SK-N-SH (cell line): ENCODE results near the gene GRK3. TPM values are rescaled to one million over a fixed set of nuclear protein-coding genes. Genes with fewer than 3 reads are reported as not detected.

Source experiments
- CTCF ChIA-PET: fragments of 300-600, 350-600 bp; formaldehyde crosslinking; extraction: SDS; loops from one replicate; lab custom pipeline; 2021; lab: Yijun Ruan, JAX
- POLR2A ChIA-PET: fragments of 350-600 bp; sonication (Branson Sonifier 250); formaldehyde crosslinking; extraction: SDS; loops from one replicate; lab custom pipeline; 2020; ENCODE audit warnings: antibody characterized with exemption, inconsistent platforms; lab: Yijun Ruan, JAX
- DNase-seq: peaks from one replicate; pipeline ENCODE4 v3.0.0; 2012
- H2AFZ ChIP-seq: fragments of 200-600 bp; sonication (generic); 2 replicates; pipeline ENCODE4 v1.8.1; 2016; ENCODE audit warnings: antibody characterized with exemption, mild to moderate bottlenecking, low read depth
- H3F3A ChIP-seq: fragments of 200-600 bp; sonication (generic); replicated peaks from 2 replicates; pipeline ENCODE3; 2016; ENCODE audit warnings: antibody characterized with exemption, mild to moderate bottlenecking; ENCODE audit not compliant: insufficient read depth
- H3K27ac ChIP-seq, 2 experiments: fragments of 200-500 bp in 1 of 2; fragments of 200-600 bp in 1 of 2; sonication (Bioruptor generic) in 1 of 2; sonication (generic), shearing (Covaris generic) in 1 of 2; 2 replicates each; pipeline versions ENCODE4 v1.5.1 to v1.6.1; 2014 to 2016; ENCODE audit warnings: low read depth in 2 of 2, inconsistent platforms in 1 of 2, low read length in 1 of 2, mild to moderate bottlenecking in 1 of 2, mixed read lengths in 1 of 2
- H3K27me3 ChIP-seq: fragments of 200-600 bp; sonication (generic), shearing (Covaris generic); 2 replicates; pipeline ENCODE4 v1.6.1; 2016; ENCODE audit warnings: mixed run types; ENCODE audit not compliant: insufficient read depth
- H3K36me3 ChIP-seq, 2 experiments: fragments of 200-500 bp in 1 of 2; fragments of 200-600 bp in 1 of 2; sonication (Bioruptor generic) in 1 of 2; sonication (generic) in 1 of 2; replicated peaks in 1 of 2; 2 replicates each; pipeline versions ENCODE3 to v1.5.1; 2014 to 2016; ENCODE audit warnings: low read length in 1 of 2, mild to moderate bottlenecking in 1 of 2; ENCODE audit not compliant: insufficient read depth in 2 of 2, control insufficient read depth in 1 of 2
- H3K4me1 ChIP-seq, 2 experiments: fragments of 200-500 bp in 1 of 2; fragments of 200-600 bp in 1 of 2; sonication (Bioruptor generic) in 1 of 2; sonication (generic), shearing (Covaris generic) in 1 of 2; 2 replicates each; pipeline versions ENCODE4 v1.5.1 to v1.6.1; 2014 to 2016; ENCODE audit warnings: low read depth in 1 of 2, low read length in 1 of 2, mixed run types in 1 of 2; ENCODE audit not compliant: insufficient read depth in 2 of 2, control insufficient read depth in 1 of 2
- H3K4me2 ChIP-seq: fragments of 200-600 bp; sonication (generic), shearing (Covaris generic); 2 replicates; pipeline ENCODE4 v1.6.1; 2017; ENCODE audit warnings: mixed run types
- H3K4me3 ChIP-seq, 2 experiments: fragments of 200-500 bp in 1 of 2; fragments of 200-600 bp in 1 of 2; sonication (Bioruptor generic) in 1 of 2; sonication (generic), shearing (Covaris generic) in 1 of 2; 2 replicates each; pipeline versions ENCODE4 v1.5.1 to v1.8.1; 2014 to 2016; ENCODE audit warnings: low read depth in 2 of 2, inconsistent platforms in 1 of 2, low read length in 1 of 2, mild to moderate bottlenecking in 1 of 2, mixed read lengths in 1 of 2, moderate library complexity in 1 of 2
- H3K79me2 ChIP-seq: fragments of 200-600 bp; sonication (generic); 2 replicates; pipeline ENCODE4 v1.8.1; 2017; ENCODE audit warnings: mild to moderate bottlenecking; ENCODE audit not compliant: insufficient read depth
- H3K9ac ChIP-seq: fragments of 200-600 bp; sonication (generic); 2 replicates; pipeline ENCODE4 v1.6.1; 2017; ENCODE audit warnings: mixed run types
- H3K9me2 ChIP-seq: fragments of 200-600 bp; sonication (generic); 2 replicates; pipeline ENCODE4 v1.6.1; 2017; ENCODE audit warnings: mixed run types
- H3K9me3 ChIP-seq: fragments of 200-600 bp; sonication (generic); 2 replicates; pipeline ENCODE4 v1.6.1; 2017; ENCODE audit warnings: mixed run types, mild to moderate bottlenecking, moderate library complexity
- H4K20me1 ChIP-seq: fragments of 200-600 bp; sonication (generic); 2 replicates; pipeline ENCODE4 v1.6.1; 2017; ENCODE audit warnings: mild to moderate bottlenecking, mixed run types; ENCODE audit not compliant: insufficient read depth
- EP300 ChIP-seq, 2 experiments: IDR thresholded peaks; 2 replicates each; pipeline versions ENCODE4 v1.4.0 to v1.6.1; 2012; ENCODE audit warnings: borderline replicate concordance in 1 of 2, low read depth in 1 of 2, low read length in 1 of 2
- GABPA ChIP-seq: IDR thresholded peaks from 2 replicates; pipeline ENCODE4 v1.4.0; 2012; ENCODE audit warnings: low read depth, mild to moderate bottlenecking
- GATA2 ChIP-seq: sonication (generic); formaldehyde crosslinking; IDR thresholded peaks from 2 replicates; pipeline ENCODE4 v1.5.0; 2020; ENCODE audit warnings: mild to moderate bottlenecking, missing genetic modification reagents
- IRF3 ChIP-seq: fragments of 150-350 bp; IDR thresholded peaks from 2 replicates; pipeline ENCODE4 v1.6.1; 2016; ENCODE audit warnings: mild to moderate bottlenecking, low read depth, low read length
- JUND ChIP-seq: IDR thresholded peaks from 2 replicates; pipeline ENCODE4 v1.4.0; 2012
- MAX ChIP-seq: IDR thresholded peaks from 2 replicates; pipeline ENCODE4 v1.4.0; 2012; ENCODE audit warnings: low read depth
- NFIC ChIP-seq: IDR thresholded peaks from 2 replicates; pipeline ENCODE4 v1.4.0; 2012; ENCODE audit warnings: borderline replicate concordance
- NRF1 ChIP-seq: IDR thresholded peaks from 2 replicates; pipeline ENCODE4 v1.6.1; 2012; ENCODE audit warnings: low read depth, mild to moderate bottlenecking, low read length
- PBX3 ChIP-seq: IDR thresholded peaks from 2 replicates; pipeline ENCODE4; 2012
- POLR2AphosphoS5 ChIP-seq: IDR thresholded peaks from 2 replicates; pipeline ENCODE4 v1.6.1; 2012; ENCODE audit warnings: low read depth, low read length
- RCOR1 ChIP-seq: fragments of 150-350 bp; IDR thresholded peaks from 2 replicates; pipeline ENCODE4 v1.6.1; 2017; ENCODE audit warnings: antibody characterized with exemption, low read length
- REST ChIP-seq: IDR thresholded peaks from 2 replicates; pipeline ENCODE4 v1.6.1; 2012; ENCODE audit warnings: mild to moderate bottlenecking, low read depth, low read length, moderate library complexity
- RFX5 ChIP-seq: IDR thresholded peaks from 2 replicates; pipeline ENCODE4 v1.6.1; 2012; ENCODE audit warnings: mild to moderate bottlenecking, improper control_type of control experiment, low read length
- SMC3 ChIP-seq: IDR thresholded peaks from 2 replicates; pipeline ENCODE4 v1.6.1; 2012; ENCODE audit warnings: low read depth, low read length, improper control_type of control experiment
- TCF12 ChIP-seq: IDR thresholded peaks from 2 replicates; pipeline ENCODE4 v1.4.0; 2012
- TEAD4 ChIP-seq: IDR thresholded peaks from 2 replicates; pipeline ENCODE4 v1.4.0; 2012; ENCODE audit warnings: mild to moderate bottlenecking, borderline replicate concordance; ENCODE audit not compliant: insufficient read depth
- USF2 ChIP-seq: fragments of 150-350 bp; IDR thresholded peaks from 2 replicates; pipeline ENCODE4 v1.6.1; 2017; ENCODE audit warnings: antibody characterized with exemption, low read length, low read depth, borderline replicate concordance
- YY1 ChIP-seq: IDR thresholded peaks from 2 replicates; pipeline ENCODE4 v1.4.0; 2012; ENCODE audit warnings: low read depth, mild to moderate bottlenecking
- WGBS: methylation state at CpG from one replicate; pipeline ENCODE4 v1.1.6; 2017; ENCODE audit warnings: low lambda C conversion rate; 5-methylcytosine and 5-hydroxymethylcytosine counted together
- polyA plus RNA-seq, 3 experiments: library from polyadenylated mRNA; depleted of rRNA; stranded (reverse); fragments of >200 nt; gene quantifications; 2 replicates each; pipeline ENCODE4 v1.2.3, GENCODE V29; 2012

GRK3 gene
- polyA plus RNA-seq, 1 of the 3 experiments (the other 2 are of a cell fraction) = 1.3 TPM

- peak overlapping the region in 1 of 2 experiments; percentile 92; a peak in 2 of 4 replicates for H3K27ac ChIP-seq
Observed at GRCh38 chr22:25693268-25693565, 128.7 kb downstream of the GRK3 start.

GRCh38 chr22:25694196-25694907 is 129.9 kb downstream of the GRK3 start:
- no peaks in the 10 kb centered on the region for H3F3A ChIP-seq
- no peak overlapping the region for H3K4me2 ChIP-seq
- no peak overlapping the region for H3K4me3 ChIP-seq
- ChIA-PET CTCF (interaction anchor here (0.7 to 1.9 kb wide), 5 partner anchors 10 to 145 kb away, joined by 3 to 7 read pairs (median 3); no protein-coding TSS in a partner anchor), POLR2A (no interaction called here)
- H3K79me2 ChIP-seq = no peaks in the 10 kb centered on the region
- no peak for DNase-seq
- WGBS = 80% methylated on average over 16 of the region's 16 CpGs
- no peaks in the 10 kb centered on the region for H3K27me3 ChIP-seq
- peaks cover 0 to 72% of the 10 kb centered on the region in 2 experiments; a peak in 2 of 4 replicates for H3K4me1 ChIP-seq
- no peaks in the 10 kb centered on the region for H4K20me1 ChIP-seq
- H3K36me3 ChIP-seq = peaks cover 0 to 16% of the 10 kb centered on the region in 2 experiments
- H3K9me3 ChIP-seq = no peaks in the 10 kb centered on the region
- no peak overlapping the region for H2AFZ ChIP-seq
- peak overlapping the region in 1 of 2 experiments; percentile 98; a peak in 2 of 4 replicates for H3K27ac ChIP-seq
- H3K9me2 ChIP-seq = no peaks in the 10 kb centered on the region
- no peak overlapping the region for H3K9ac ChIP-seq
- no peak for TF ChIP-seq GABPA
- TF ChIP-seq TCF12 = no peak
- TF ChIP-seq YY1 = no peak
- no peak for TF ChIP-seq MAX
- TF ChIP-seq RFX5 = no peak
- TF ChIP-seq TEAD4 = no peak
- no peak for TF ChIP-seq JUND
- no peak for TF ChIP-seq SMC3
- no peak for TF ChIP-seq EP300 (IDR thresholded peaks at IDR 0.05; ENCODE audit: borderline replicate concordance in 1 of 2, low read depth in 1 of 2, low read length in 1 of 2)
- TF ChIP-seq REST = no peak
- no peak for TF ChIP-seq USF2
- no peak for TF ChIP-seq POLR2AphosphoS5
- TF ChIP-seq NRF1 = no peak

More at GRCh38 chr22:25693268-25693565, 128.7 kb downstream of the GRK3 start:
- TF ChIP-seq RCOR1 (no peak), IRF3 (no peak), NFIC (no peak), GATA2 (no peak), EP300 (IDR thresholded peaks at IDR 0.05; ENCODE audit: borderline replicate concordance in 1 of 2, low read depth in 1 of 2, low read length in 1 of 2) (peak in 1 of 2 experiments; percentile 63; a peak in 1 of 4 replicates), POLR2AphosphoS5 (no peak), PBX3 (no peak)
- TF ChIP-seq, all 33 proteins: peak for 1
- ChIA-PET POLR2A (no interaction called here), CTCF (interaction anchor here (0.8 to 1.3 kb wide), 4 partner anchors 14 to 437 kb away, joined by 3 to 5 read pairs (median 4); no protein-coding TSS in a partner anchor)
- 91% methylated on average over 4 of the region's 4 CpGs for WGBS
- Histone ChIP-seq H3K27me3 (no peaks in the 10 kb centered on the region), H3K79me2 (no peaks in the 10 kb centered on the region), H3K36me3 (peaks cover 0 to 23% of the 10 kb centered on the region in 2 experiments), H3K4me2 (no peak overlapping the region), H4K20me1 (no peaks in the 10 kb centered on the region), H3K4me1 (peaks cover 0 to 60% of the 10 kb centered on the region in 2 experiments; a peak in 2 of 4 replicates), H3K9ac (no peak overlapping the region), H3F3A (no peaks in the 10 kb centered on the region), H3K9me3 (no peaks in the 10 kb centered on the region), H3K4me3 (no peak overlapping the region), H2AFZ (no peak overlapping the region), H3K9me2 (no peaks in the 10 kb centered on the region)
- DNase-seq = no peak
